Uterus (tissue), 2 donors: ENCODE data around the gene C1orf50.

ENCODE experiments used
- POLR2A ChIP-seq, 2 donors: fragments of 450-650 bp; IDR thresholded peaks; one replicate each; pipeline ENCODE4 v1.6.1; 2016; ENCODE audit warnings: antibody characterized with exemption in 2 of 2, mild to moderate bottlenecking in 1 of 2, moderate library complexity in 1 of 2
- TF ChIP-seq, protein P1 (sequence below), 4 experiments: fragments of 200-600 bp in 2 of 4; fragments of 450-650 bp in 2 of 4; sonication (generic) in 2 of 4; IDR thresholded peaks; one replicate each; pipeline ENCODE4 v1.5.1; 2016 to 2019; ENCODE audit warnings: antibody characterized with exemption in 4 of 4, mild to moderate bottlenecking in 2 of 4, moderate library complexity in 1 of 4

DNA sequence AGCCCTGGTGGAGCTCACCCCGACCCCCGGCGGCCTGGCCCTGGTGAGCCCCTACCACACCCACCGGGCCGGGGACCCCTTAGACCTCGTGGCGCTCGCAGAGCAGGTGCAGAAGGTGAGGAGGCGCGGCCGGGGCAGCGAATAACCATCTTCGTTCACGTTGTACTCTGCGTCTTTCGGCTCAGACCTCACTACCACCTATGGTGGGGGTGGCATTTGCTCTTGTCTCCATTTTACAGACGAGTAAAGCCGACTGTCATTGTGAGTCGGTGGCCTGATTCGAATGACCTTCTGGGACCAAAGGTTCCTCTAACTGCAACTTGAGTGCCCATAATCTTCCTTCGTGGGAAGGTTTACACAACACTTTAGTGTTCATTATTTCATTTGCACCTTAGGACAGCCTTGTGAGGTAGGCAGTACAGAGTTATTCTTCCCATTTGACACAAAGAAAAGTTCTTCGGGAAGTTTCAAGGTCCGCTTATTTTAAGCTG, 506 bp downstream of the C1orf50 start:
- TF ChIP-seq, protein P1, sequence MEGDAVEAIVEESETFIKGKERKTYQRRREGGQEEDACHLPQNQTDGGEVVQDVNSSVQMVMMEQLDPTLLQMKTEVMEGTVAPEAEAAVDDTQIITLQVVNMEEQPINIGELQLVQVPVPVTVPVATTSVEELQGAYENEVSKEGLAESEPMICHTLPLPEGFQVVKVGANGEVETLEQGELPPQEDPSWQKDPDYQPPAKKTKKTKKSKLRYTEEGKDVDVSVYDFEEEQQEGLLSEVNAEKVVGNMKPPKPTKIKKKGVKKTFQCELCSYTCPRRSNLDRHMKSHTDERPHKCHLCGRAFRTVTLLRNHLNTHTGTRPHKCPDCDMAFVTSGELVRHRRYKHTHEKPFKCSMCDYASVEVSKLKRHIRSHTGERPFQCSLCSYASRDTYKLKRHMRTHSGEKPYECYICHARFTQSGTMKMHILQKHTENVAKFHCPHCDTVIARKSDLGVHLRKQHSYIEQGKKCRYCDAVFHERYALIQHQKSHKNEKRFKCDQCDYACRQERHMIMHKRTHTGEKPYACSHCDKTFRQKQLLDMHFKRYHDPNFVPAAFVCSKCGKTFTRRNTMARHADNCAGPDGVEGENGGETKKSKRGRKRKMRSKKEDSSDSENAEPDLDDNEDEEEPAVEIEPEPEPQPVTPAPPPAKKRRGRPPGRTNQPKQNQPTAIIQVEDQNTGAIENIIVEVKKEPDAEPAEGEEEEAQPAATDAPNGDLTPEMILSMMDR (IDR thresholded peaks at IDR 0.05): no peak
- TF ChIP-seq POLR2A (IDR thresholded peaks at IDR 0.05): no peak
